GM18867 (cell line): ENCODE data around the gene SNX12.
"Not testable (repeated sequence)": the region's sequence is repeated elsewhere in the genome, so short reads cannot be mapped to it uniquely, and the experiment has no call there.

Experiments used
- ATAC-seq: cut with Tn5 transposase; IDR thresholded peaks from one replicate; pipeline ENCODE4 v1.9.1; 2021; ENCODE audit warnings: mild to moderate bottlenecking, moderate library complexity; ENCODE audit not compliant: unreplicated experiment

Gene SNX12

GRCh38 chrX:71095033-71095432 lies 26.9 kb upstream of the SNX12 start:
- no peak for ATAC-seq

GRCh38 chrX:71091263-71091662 lies 23.1 kb upstream of the SNX12 start:
- ATAC-seq = no peak

- ATAC-seq = no peak
Observed at GRCh38 chrX:71085900-71086299, 17.8 kb upstream of the SNX12 start.

- no peak for ATAC-seq
Observed at GRCh38 chrX:71082822-71083221, 14.7 kb upstream of the SNX12 start.

- no peak for ATAC-seq
Observed at GRCh38 chrX:71082124-71082647, 14.1 kb upstream of the SNX12 start.

GRCh38 chrX:71081330-71082123 lies 13.4 kb upstream of the SNX12 start:
- ATAC-seq = no peak

GRCh38 chrX:71070531-71070930 lies 2.4 kb upstream of the SNX12 start:
- no peak for ATAC-seq

- peak; percentile 1 for ATAC-seq
Observed at GRCh38 chrX:71067712-71068043, 456 bp downstream of the SNX12 start.

- no peak for ATAC-seq
Observed at GRCh38 chrX:71067089-71067488, 1.0 kb downstream of the SNX12 start.

- ATAC-seq = no peak
Observed at GRCh38 chrX:71060127-71060526, 8.0 kb downstream of the SNX12 start.

GRCh38 chrX:71057848-71058530 lies 10.1 kb downstream of the SNX12 start:
- ATAC-seq = no peak

- ATAC-seq = no peak
Observed at GRCh38 chrX:71056867-71057266, 11.3 kb downstream of the SNX12 start.

- ATAC-seq = no peak
Observed at GRCh38 chrX:71053217-71053621, 14.9 kb downstream of the SNX12 start.

GRCh38 chrX:71052721-71053120 lies 15.4 kb downstream of the SNX12 start:
- ATAC-seq = no peak

- ATAC-seq = not testable (repeated sequence)
Observed at GRCh38 chrX:71047891-71048290, 20.2 kb downstream of the SNX12 start.

GRCh38 chrX:71017396-71017939 lies 50.7 kb downstream of the SNX12 start:
- no peak for ATAC-seq
